NCI-H460 (cell line): ENCODE measurements around the gene CEP85L. TPM values are rescaled to one million over a fixed set of nuclear protein-coding genes. Genes with fewer than 3 reads are reported as not detected.

ENCODE experiments used
- DNase-seq: peaks from one replicate; pipeline ENCODE4 v3.0.0-alpha.2; 2016; ENCODE audit warnings: low read depth; ENCODE audit errors: extremely low read depth
- total RNA-seq: library from RNA; depleted of rRNA; stranded (reverse); fragments of >200 nt; shearing (Covaris generic); gene quantifications from 2 replicates; pipeline ENCODE4 v1.2.3, GENCODE V29; 2014

The CEP85L gene
- total RNA-seq, 1 experiment from 2014 or later: 10.7 TPM

DNA sequence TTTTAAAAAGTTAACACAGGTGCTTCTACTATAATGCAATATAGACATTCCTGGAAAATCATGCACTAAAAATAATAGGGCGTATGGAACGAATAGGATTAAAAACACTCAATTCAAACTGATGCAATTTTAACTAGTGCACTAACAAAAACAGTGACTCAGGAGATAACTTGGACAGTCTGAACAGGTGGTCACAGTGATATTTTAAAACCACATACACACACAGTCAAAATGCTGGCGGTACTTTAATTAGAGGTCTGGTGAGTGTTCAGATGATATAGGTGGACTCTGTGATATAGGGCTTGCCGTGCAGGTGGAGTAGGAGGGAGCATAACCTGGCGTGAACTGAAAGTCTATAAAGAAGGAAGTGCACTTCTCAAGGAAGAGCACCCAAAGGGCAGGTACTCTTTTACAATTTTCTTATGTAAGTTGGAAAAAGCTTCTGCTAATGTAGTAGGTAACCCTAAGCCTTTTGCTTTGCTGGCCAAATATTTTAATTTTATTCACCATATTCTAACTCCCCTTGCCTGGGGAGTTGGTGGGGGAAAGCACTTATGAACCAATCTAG is 145.2 kb downstream of the CEP85L start:
- no peak for DNase-seq

GRCh38 chr6:118505656-118506055 is 145.7 kb downstream of the CEP85L start:
- DNase-seq: no peak

GRCh38 chr6:118504611-118505010 is 146.8 kb downstream of the CEP85L start:
- DNase-seq: no peak

- no peak for DNase-seq
Observed at GRCh38 chr6:118502169-118502568, 149.2 kb downstream of the CEP85L start.

DNA sequence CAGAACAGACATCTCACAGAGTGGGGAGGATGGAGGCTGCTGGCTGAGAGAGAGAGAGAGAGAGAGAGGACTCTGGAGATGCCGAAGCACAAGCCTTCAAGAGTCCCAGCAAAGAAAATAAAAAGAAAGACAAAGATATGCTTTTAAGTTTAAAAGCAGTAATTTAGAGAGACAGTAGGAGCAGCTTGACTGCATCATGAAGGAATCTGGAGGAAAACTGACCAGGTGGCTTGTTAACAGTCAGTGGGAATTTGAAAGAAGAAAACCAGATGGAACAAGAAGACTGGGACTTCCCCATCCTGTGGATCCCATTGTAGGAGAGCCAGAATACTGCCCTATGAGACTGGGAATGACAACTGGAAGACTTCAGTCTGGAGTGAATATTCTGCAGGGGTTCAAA is 149.6 kb downstream of the CEP85L start:
- no peak for DNase-seq

- DNase-seq: no peak
Observed at GRCh38 chr6:118501099-118501498, 150.3 kb downstream of the CEP85L start.

- DNase-seq: no peak
Observed at GRCh38 chr6:118500130-118501015, 151.0 kb downstream of the CEP85L start.

- DNase-seq: no peak
Observed at GRCh38 chr6:118495485-118496280, 155.7 kb downstream of the CEP85L start.

GRCh38 chr6:118494091-118494490 is 157.3 kb downstream of the CEP85L start:
- no peak for DNase-seq

DNA sequence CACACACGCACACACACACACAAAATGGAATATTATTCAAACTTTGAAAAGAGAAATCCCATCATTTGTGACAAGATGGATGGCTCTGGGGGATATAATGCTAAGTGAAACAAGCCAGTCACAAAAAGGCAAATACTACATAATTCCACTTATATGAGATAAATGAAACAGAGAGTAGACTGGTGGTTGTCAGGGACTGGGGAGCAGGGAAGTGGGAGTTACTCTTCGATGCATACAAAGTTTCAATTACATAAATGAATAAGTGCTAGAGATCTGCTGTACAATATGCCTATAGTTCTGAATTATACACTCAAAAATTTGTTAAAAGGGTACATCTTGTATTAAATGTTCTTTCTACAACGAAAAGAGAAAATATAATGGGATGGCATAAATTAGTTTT is 161.4 kb downstream of the CEP85L start:
- DNase-seq: no peak

- DNase-seq: no peak
Observed at GRCh38 chr6:118488631-118489030, 162.8 kb downstream of the CEP85L start.

GRCh38 chr6:118485601-118486550 is 165.5 kb downstream of the CEP85L start:
- DNase-seq: no peak

GRCh38 chr6:118476551-118476950 is 174.8 kb downstream of the CEP85L start:
- DNase-seq: no peak

- no peak for DNase-seq
Observed at GRCh38 chr6:118473266-118473665, 178.1 kb downstream of the CEP85L start.

- DNase-seq: no peak
Observed at GRCh38 chr6:118469468-118469867, 181.9 kb downstream of the CEP85L start.

- peak; percentile 14 for DNase-seq
Observed at GRCh38 chr6:118468682-118469465, 182.5 kb downstream of the CEP85L start.

DNA sequence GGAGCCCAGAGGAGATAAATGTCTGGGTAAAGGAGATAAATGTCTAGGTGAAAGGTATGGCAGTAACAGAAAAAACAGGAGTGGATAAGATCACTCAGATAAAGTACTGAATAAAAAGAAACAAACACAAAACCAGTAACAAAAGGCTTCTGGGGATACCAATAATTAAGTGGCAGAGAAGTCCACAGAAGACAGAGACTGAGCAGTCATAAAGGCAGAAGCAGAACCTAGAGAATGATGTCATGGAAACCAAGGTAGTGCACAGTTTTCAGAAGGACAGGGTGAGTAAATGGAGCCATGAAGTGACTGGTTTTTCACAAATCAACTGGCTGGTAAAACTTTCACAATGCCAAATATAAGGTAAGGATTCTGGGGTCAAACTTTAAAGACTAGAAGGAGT is 184.2 kb downstream of the CEP85L start:
- no peak for DNase-seq

GRCh38 chr6:118464620-118465019 is 186.8 kb downstream of the CEP85L start:
- DNase-seq: no peak

DNA sequence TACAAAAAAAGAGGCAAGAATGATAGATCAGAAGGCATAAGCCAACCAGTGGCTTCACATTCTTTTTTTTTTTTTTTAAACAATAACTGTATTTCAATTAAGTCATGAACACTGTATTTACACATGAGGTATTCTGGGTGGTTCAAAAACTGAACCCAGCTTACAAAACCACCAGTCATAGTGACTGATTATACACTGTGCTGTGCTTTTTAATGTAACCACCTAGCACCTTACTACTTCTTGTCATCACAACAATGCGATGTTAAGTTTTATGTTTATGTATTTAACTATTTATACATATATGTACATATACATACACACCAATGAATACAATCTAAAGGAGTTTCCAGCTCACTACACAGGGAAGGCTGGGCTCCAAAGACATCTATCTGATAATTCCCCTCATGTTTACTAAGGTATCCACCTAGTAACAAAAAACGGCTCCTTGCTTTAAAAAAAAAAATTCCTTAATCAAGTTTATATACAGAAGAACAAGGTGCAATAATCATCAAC is 190.4 kb downstream of the CEP85L start:
- no peak for DNase-seq
